Fibroblast of pulmonary artery (primary cell): ENCODE results near the gene LRRC27.
"Not testable (repeated sequence)": the region's sequence is repeated elsewhere in the genome, so short reads cannot be mapped to it uniquely, and the experiment has no call there.

Experiments
- DNase-seq: peaks from one replicate; pipeline ENCODE4 v3.0.0-alpha.2; 2010; ENCODE audit warnings: low read depth
- H3K4me3 ChIP-seq: replicated peaks from 2 replicates; pipeline ENCODE4 v1.5.1; 2011; ENCODE audit warnings: low read depth, mild to moderate bottlenecking, control low read depth, low read length, moderate library complexity
- TF ChIP-seq, protein P1 (sequence below): IDR thresholded peaks from 2 replicates; pipeline ENCODE4 v1.5.1; 2011; ENCODE audit warnings: mild to moderate bottlenecking, control low read depth, low read length, inconsistent platforms; ENCODE audit errors: missing control alignments

Gene LRRC27

DNA sequence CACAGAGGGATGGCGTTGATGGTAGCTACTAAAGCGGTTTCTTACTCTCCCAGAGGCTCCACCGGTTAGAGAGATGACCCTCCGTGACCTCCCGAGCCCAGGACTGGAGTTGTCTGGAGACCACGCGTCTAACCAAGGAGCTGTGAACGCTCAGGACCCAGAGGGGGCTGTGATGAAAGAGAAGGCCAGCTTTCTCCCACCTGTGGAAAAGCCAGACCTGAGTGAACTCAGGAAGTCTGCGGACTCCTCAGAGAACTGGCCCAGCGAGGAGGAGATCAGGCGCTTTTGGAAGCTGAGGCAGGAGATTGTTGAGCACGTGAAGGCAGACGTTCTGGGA is 15.9 kb downstream of the LRRC27 start:
- TF ChIP-seq, protein P1, sequence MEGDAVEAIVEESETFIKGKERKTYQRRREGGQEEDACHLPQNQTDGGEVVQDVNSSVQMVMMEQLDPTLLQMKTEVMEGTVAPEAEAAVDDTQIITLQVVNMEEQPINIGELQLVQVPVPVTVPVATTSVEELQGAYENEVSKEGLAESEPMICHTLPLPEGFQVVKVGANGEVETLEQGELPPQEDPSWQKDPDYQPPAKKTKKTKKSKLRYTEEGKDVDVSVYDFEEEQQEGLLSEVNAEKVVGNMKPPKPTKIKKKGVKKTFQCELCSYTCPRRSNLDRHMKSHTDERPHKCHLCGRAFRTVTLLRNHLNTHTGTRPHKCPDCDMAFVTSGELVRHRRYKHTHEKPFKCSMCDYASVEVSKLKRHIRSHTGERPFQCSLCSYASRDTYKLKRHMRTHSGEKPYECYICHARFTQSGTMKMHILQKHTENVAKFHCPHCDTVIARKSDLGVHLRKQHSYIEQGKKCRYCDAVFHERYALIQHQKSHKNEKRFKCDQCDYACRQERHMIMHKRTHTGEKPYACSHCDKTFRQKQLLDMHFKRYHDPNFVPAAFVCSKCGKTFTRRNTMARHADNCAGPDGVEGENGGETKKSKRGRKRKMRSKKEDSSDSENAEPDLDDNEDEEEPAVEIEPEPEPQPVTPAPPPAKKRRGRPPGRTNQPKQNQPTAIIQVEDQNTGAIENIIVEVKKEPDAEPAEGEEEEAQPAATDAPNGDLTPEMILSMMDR: no peak
- H3K4me3 ChIP-seq: no peak overlapping the region
- no peak for DNase-seq

DNA sequence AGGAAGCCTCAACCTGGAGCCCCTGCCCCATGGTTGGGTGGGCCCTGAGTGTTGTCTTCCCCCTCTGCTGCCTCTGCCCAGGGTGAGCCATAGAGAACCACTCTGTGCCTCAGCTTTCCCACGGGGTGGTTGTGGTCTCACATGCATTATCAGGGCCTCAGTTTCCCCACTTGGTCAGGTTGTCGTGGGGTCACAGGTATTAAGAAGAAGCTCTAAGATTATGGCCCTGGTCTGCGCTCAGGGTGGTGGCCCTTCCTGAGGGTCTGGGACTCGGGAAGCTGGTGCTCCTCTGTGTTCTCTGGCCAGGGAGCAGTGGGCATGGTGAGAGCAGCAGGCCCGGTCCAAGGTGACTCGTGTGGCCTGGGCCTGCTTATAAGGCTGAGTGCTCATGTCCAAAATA is 17.8 kb downstream of the LRRC27 start:
- no peak for DNase-seq
- TF ChIP-seq, protein P1: no peak
- no peak overlapping the region for H3K4me3 ChIP-seq

DNA sequence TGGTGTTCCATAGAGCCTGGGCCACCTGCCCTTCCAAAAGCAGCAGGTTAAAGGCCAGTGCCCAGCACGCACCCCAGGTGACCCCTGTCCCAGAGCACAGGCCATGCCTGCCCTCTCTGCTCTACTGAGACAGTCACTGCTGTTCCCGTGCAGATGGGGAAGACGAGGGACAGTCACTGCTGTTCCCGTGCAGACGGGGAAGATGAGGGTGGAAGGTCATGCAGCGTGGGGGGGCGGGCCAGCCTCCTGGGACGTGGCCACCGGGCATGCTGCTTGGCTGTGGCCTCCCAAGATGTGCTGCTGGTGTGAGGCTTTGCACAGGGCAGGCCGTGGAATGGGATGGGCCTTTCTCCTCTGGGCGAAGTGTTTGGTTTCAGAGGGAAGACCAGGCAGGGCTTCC is 18.4 kb downstream of the LRRC27 start:
- no peak overlapping the region for H3K4me3 ChIP-seq
- DNase-seq: no peak
- TF ChIP-seq, protein P1: no peak

DNA sequence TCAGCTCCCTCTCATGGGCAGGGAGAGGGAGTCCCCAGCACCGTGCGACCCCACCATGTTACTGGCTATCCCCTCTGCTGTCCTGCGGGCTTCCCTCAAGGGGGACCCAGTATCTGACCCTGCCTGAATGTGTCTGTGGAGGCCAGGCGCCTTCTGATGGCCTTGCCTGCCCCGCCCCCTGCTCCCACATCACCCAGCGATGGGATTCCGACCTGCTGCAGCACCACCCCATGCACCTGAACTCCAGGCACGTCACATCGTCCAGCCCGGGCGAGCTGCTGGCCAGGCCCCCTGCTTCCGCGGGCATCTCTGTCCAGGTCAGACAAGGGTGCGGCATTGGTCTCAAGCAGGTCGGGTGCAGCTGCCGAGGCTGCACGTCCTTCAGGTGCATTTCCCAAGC is 19.0 kb downstream of the LRRC27 start:
- TF ChIP-seq, protein P1: no peak
- no peak for DNase-seq
- no peak overlapping the region for H3K4me3 ChIP-seq

DNA sequence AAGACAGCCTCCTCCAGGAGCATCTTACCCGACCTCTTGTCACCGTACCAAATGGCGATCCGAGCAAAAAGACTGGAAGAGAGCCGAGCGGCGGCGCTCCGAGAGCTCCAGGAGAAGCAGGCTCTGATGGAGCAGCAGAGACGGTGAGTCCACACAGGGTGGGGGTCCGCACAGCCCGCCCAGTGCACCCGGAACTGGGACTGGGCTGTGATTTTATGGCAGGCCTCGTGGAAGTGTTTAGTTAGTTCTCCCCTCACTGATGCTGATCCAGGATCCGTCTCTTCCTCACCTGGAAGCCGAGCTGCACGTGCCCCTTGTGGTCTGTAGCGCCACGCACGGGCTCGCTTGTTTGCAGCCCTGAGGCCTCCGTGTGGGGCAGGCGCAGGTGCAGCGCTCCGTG is 19.6 kb downstream of the LRRC27 start:
- TF ChIP-seq, protein P1: no peak
- no peak overlapping the region for H3K4me3 ChIP-seq
- DNase-seq: no peak

DNA sequence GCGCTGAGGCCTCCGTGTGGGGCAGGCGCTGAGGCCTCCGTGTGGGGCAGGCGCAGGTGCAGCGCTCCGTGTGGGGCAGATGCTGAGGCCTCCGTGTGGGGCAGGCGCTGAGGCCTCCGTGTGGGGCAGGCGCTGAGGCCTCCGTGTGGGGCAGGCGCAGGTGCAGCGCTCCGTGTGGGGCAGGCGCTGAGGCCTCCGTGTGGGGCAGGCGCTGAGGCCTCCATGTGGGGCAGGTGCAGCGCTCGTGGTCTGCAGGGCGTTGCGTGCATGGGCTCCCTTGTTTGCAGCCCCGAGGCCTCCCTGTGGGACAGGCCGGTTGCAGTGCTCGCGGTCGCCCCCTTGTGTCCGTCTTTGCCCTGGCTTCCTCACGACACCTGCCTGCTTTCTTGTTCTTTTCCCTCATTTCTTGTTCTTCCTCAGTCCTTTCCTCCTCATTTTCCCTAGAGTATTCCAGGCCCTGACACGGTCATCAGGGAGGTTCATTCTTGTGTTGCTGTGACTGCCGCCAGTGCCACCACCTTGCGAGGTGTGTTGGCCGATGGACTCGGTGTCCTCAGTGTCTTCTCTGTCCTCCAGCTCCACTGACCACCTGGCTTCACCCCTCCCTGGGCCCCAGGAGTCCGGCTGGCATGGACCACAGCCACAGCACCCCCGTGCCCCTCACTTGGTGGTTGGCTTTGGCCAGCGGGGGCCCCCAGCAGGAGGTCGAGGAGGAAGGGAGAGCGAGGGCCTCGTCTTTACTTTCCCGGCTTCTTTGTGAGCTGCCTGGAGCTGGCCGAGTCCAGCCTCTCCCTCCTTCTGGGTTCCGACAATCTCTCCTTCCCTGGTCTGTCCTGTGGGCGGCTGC is 20.7 kb downstream of the LRRC27 start:
- peak; percentile 69 for DNase-seq
- not testable (repeated sequence) for H3K4me3 ChIP-seq
- TF ChIP-seq, protein P1: peak; percentile 77
